Measurements from ENCODE around the gene LRP2.
"Not testable (repeated sequence)": the region's sequence is repeated elsewhere in the genome, so short reads cannot be mapped to it uniquely, and the experiment has no call there.

Gene LRP2

DNA sequence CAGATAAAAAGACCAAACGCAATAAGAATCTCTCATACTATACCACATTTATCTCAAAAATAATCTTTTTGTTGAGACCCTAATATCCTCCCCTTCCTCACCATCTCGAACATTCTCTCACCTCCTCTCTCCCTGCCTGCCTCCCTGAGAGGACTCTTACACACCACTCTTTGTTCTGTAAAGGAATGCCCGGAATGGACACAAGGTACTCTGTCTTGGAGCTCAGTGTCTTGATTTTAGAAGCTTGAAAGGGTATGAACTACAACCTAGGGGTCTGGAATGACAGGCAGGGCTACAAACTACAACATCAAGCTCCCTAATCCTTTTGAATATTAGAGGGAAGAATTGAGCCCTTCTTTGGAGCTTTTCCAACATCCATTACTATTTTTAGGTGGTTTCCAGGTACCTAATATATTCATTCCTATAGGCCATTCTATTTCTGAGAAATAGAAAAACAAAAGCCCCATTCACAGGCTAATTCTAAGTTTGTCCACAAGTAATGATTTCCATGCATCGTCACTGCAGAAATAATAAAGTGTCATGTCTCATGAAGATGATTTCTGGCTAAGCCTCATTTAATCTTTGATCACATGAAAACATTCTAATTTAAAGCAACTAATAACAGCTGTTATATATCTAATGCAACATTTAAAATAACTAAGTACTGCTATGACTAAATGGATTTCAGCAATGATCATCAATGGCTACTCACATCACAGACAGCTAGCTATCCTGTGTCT, 60.6 kb downstream of the LRP2 start:
- DNase-seq (ENCODE audit: low spot score), result no peak

GRCh38 chr2:169300636-169301530, 61.5 kb downstream of the LRP2 start:
- no peak for DNase-seq (ENCODE audit: low spot score)

DNA sequence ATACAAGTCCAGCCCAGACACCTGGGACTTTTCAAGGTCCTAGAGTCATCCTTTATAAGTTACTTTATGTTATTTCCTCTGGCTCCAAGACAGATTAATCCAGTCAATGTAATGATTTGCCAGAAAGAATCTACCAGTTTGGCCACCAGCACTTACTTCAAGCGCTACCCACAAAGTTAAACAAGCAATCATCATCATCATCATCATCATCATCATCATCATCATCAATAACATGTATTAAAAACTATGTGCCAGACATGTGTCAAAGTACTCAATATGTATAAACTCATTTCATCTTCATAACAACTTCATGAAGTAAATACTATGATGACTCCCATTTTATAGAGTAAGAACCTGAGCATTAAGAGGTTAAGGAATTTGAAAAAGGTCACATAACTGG, 64.3 kb downstream of the LRP2 start:
- DNase-seq (ENCODE audit: low spot score), result no peak

DNA sequence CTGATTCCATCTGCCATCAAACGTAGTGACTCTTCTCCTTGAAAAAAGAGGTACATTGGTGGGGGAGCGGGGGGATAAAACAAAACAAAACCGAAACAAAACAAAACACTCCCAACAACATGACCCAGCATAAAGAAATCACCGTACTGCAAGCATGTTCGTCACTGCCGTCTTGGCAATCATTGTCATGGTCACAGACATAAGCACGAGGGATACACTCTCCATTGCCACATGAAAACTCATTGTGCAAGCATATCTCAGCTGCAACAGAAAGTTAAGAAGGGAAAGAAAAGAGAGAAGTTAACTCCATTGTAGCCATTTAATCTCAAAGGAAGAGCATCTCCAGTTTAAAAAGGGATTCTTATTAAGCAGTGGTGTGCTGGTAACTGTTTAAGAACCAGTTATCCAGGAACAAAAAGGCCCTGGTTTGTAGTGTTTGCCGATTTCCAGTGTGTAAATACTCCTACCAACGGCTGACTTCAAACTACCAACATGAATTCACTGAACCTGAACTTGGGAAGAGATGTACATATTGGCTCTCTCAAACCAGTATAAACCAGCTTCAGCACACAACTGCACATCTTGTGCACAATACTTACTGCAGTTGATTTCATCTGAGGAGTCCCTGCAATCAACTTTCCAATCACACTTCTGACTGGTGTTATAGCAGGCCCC, 68.2 kb downstream of the LRP2 start:
- DNase-seq (ENCODE audit: low spot score), result no peak

GRCh38 chr2:169291517-169291916, 70.8 kb downstream of the LRP2 start:
- DNase-seq (ENCODE audit: low spot score), result no peak

DNA sequence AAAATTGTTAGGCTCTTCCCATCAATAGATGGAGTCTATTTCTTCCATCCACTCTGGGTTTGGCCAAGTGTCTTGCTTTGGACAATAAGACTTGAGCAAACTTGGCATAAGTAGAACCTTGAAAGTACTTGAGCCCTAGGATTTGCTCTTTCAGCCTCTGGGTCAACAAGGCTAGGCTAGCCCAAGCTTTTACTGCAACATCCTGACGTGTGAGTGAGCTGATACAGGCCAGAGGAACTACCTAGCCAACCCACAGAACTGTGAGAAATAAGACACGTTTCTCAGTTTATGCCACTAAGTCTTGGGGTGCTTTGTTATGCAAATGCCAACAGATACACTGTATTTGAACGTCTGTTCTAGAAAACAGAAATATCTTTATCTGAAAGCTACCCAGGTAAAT, 71.9 kb downstream of the LRP2 start:
- no peak for DNase-seq (ENCODE audit: low spot score)

DNA sequence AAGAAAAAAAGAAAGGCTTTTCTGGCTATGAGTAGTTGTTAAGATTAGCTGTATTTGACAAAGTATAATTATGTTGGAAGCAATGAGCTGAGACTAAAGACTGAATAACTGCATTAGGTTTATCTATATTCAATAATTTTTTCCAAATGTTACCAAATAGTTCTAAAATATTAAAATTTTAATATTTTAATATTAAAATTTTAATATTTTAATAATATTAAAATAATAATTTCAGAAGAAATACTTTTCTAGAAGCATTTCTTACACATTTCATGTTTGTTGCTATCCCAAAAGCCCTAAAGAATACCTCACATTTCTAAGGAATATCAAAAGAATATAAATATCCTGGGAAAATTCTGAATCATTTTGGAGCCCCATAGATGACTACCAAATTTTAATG, 74.7 kb downstream of the LRP2 start:
- no peak for DNase-seq (ENCODE audit: low spot score)

GRCh38 chr2:169286624-169287231, 75.6 kb downstream of the LRP2 start:
- no peak for DNase-seq (ENCODE audit: low spot score)

DNA sequence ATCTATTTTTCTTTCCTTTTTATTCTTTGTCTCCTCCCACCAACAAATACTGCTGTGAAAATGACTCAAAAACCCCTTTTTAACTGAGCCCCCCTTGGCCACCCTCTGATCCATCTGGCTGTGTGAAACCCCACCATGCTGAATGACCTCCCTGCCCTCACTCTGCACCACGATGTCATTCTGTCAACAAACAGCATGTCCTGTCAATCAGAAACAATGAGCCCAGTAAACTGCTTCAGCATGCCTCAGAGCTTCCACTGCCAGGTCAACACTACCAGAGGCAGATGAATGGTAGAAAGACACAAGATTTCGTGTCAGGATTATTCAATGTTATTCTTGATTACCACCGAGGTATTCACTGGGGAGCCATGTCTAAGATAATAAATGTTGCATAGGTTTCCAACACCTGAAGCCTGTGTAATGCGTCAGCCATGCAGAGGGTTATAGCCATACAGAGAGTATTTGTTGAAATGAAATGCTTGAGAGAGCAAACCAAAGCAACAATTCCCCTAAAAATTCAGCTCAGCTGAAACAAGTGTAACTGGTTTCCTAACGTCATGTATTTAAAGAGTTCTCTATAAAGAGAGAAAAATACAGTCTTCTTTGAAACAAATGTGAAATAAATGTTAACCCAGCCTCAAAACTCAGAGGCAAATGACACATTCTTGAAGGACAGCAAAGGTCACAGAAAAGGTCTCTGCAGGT, 76.7 kb downstream of the LRP2 start:
- DNase-seq (ENCODE audit: low spot score), result no peak

GRCh38 chr2:169280502-169280901, 81.8 kb downstream of the LRP2 start:
- no peak for DNase-seq (ENCODE audit: low spot score)

GRCh38 chr2:169275696-169276444, 86.5 kb downstream of the LRP2 start:
- DNase-seq (ENCODE audit: low spot score), result no peak

GRCh38 chr2:169272010-169272409, 90.3 kb downstream of the LRP2 start:
- DNase-seq (ENCODE audit: low spot score), result no peak

- DNase-seq (ENCODE audit: low spot score), result not testable (repeated sequence)
Observed at GRCh38 chr2:169270574-169270973, 91.8 kb downstream of the LRP2 start.

DNA sequence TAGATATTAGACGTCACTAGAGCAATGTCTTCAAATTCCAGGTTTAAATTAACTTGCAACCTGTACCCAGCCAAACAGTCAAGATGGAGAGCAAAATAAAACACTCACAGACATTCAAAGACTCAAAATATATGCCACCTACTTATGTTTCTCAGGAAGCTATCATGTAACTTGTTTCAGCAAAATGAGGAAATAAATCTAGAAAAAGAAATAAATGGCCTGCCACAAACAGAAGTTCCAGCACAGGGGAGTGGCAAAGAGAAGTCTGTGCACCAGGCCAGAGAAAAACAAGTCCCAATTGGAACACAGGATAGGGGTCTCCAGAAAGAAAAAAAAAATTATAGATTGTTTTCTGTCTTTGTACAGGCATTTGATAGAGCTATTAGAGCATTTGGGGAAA, 96.7 kb downstream of the LRP2 start:
- DNase-seq (ENCODE audit: low spot score), result no peak

DNA sequence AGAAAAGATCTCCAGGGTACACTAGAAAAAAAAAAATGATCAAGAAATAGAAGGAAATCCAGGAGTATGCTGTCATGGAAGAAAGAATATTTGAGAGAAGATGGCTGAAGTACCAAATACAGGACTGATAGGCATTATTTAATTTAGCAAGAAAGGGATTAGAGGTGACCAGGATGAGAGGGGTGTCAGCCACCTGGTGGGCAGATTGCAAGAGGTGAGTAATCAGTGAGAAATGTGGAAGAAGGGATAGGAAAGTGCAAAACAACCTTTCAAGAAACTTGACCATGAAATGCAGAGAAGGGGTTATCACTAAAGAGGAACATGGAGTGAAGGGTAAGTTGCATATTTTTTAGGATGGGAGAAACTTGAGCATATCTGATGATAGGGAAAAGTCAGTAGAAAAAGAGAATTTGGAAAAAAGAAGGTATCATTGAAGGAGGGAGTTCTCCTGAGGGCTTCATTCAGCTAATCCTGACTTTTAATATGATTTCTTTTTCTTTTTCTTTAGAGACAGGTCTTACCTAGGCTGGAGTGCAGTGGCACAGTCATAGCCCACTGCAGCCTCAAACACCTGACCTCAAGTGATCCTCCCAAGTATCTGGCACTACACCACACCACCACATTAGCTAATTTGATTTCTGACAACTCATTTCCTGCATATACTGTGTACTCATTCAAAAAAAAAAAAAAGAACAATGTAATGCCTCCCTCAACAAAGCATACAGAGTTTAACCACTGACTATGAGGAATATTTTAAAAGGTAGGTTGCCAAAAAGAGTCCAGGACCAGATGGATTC, 101.3 kb downstream of the LRP2 start:
- DNase-seq (ENCODE audit: low spot score), result no peak

- no peak for DNase-seq (ENCODE audit: low spot score)
Observed at GRCh38 chr2:169260246-169260645, 102.1 kb downstream of the LRP2 start.

DNA sequence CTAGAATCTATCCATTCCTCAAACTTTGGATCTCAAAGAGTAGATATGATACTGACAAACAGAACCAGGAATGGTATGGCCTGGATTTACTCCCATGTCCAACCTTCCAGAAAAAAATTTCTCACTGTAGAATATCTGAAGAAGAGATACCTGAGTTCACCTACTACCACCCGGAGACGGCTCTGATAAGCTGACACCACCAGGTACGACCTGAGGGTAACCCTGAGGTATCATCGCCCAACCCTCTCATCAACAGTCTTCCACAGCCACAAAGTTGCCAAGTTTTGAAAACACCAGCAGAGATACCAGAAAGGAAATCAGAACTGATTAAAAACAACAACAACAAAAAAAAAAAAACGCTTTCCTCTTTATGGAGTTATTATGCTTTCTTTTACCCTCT, 102.9 kb downstream of the LRP2 start:
- no peak for DNase-seq (ENCODE audit: low spot score)

- no peak for DNase-seq (ENCODE audit: low spot score)
Observed at GRCh38 chr2:169258045-169258601, 104.2 kb downstream of the LRP2 start.

GRCh38 chr2:169254774-169255173, 107.6 kb downstream of the LRP2 start:
- DNase-seq (ENCODE audit: low spot score), result no peak

- no peak for DNase-seq (ENCODE audit: low spot score)
Observed at GRCh38 chr2:169247211-169247610, 115.1 kb downstream of the LRP2 start.

Measured in AG08395 (cell line).